HCT116 (cell line): Measurements from ENCODE around the gene HOXB9.

Source experiments
- CTCF ChIP-seq, 3 experiments: fragments of 200-600 bp in 1 of 3; sonication (generic) in 1 of 3; IDR thresholded peaks in 2 of 3; conservative IDR thresholded peaks in 1 of 3; 2 replicates each; pipeline ENCODE4 v1.5.1; 2012 to 2017; ENCODE audit warnings: low read depth in 2 of 3, low read length in 2 of 3, antibody characterized with exemption in 1 of 3, borderline replicate concordance in 1 of 3, control low read depth in 1 of 3, mild to moderate bottlenecking in 1 of 3, mixed read lengths in 1 of 3, mixed run types in 1 of 3, moderate library complexity in 1 of 3; ENCODE audit not compliant: insufficient read depth in 1 of 3
- EZH2 ChIP-seq: fragments of 200-600 bp; sonication (generic); IDR thresholded peaks from 2 replicates; pipeline ENCODE4 v1.6.1; 2017; ENCODE audit warnings: antibody characterized with exemption, mixed run types
- FOSL1 ChIP-seq: IDR thresholded peaks from 2 replicates; pipeline ENCODE4 v1.6.1; 2012; ENCODE audit warnings: low read depth
- MAX ChIP-seq: IDR thresholded peaks from 2 replicates; pipeline ENCODE4 v1.6.1; 2012
- POLR2A ChIP-seq: IDR thresholded peaks from 2 replicates; pipeline ENCODE4 v1.7.0; 2011; ENCODE audit warnings: borderline replicate concordance; ENCODE audit not compliant: insufficient read depth, insufficient read length; ENCODE audit errors: extremely low read depth
- POLR2AphosphoS5 ChIP-seq: IDR thresholded peaks from 2 replicates; pipeline ENCODE4 v1.6.1; 2011; ENCODE audit warnings: mild to moderate bottlenecking, low read depth, low read length, moderate library complexity
- REST ChIP-seq: IDR thresholded peaks from 2 replicates; pipeline ENCODE4 v1.6.1; 2012; ENCODE audit warnings: low read depth
- TCF7L2 ChIP-seq: IDR thresholded peaks from 2 replicates; pipeline ENCODE4 v1.7.0; 2011; ENCODE audit warnings: borderline replicate concordance, inconsistent platforms; ENCODE audit not compliant: insufficient read depth, insufficient read length; ENCODE audit errors: extremely low read depth
- TF ChIP-seq, protein P1 (sequence below): IDR thresholded peaks from 2 replicates; pipeline ENCODE4 v1.6.1; 2011; ENCODE audit warnings: mild to moderate bottlenecking, low read length, moderate library complexity; ENCODE audit not compliant: insufficient replicate concordance; ENCODE audit errors: extremely low read depth

DNA sequence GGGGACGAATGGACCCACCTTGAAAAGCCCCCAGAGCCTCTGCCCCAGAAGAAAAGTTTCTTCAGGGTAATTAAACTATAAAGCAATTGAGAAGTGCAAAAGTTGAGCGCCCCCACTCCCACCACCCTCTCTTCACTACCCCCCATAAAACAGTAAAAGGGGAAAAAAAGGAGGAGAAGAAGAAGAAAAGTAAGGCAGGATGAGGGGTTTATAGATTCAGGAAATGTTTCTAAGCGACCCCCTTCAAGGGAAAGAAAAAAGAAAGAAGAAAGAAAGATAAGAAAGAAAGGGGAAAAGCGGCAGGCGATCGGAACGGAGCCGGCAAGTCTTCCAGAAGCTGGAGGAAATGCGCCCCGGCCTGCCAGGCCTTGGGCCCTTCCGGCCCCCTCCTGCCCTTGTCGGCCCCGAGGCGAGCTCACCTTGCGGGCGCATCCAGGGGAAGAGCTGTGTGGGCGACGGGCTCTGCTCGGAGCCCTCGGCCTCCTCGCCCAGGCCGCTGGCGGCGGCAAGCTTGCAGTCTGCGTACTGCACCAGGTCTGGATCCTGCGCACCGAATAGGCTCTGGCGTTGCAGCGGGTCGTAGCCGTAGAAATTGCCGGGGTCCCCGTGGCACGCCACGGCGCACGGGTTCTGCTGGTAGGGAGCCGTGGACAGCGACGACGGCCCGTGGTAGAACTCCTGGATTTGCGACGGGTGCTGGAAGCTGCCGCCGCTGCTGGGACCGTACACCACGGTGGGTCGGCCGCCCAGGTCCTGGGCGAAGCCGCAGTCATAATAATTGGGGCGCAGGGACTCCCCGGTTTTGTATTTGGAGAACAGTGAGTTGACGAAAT, 12.1 kb downstream of the HOXB9 start:
- no peak for TF ChIP-seq CTCF (IDR thresholded peaks at IDR 0.05 in 2 of 3, conservative IDR thresholded peaks at IDR 0.05 in 1 of 3; ENCODE audit: borderline replicate concordance in 1 of 3, insufficient read depth in 1 of 3, low read depth in 2 of 3, low read length in 2 of 3)
- no peak for TF ChIP-seq POLR2AphosphoS5
- no peak for TF ChIP-seq TCF7L2
- TF ChIP-seq POLR2A: no peak
- no peak for TF ChIP-seq REST
- no peak for TF ChIP-seq MAX
- no peak for TF ChIP-seq EZH2
- TF ChIP-seq FOSL1: no peak
- TF ChIP-seq, protein P1, sequence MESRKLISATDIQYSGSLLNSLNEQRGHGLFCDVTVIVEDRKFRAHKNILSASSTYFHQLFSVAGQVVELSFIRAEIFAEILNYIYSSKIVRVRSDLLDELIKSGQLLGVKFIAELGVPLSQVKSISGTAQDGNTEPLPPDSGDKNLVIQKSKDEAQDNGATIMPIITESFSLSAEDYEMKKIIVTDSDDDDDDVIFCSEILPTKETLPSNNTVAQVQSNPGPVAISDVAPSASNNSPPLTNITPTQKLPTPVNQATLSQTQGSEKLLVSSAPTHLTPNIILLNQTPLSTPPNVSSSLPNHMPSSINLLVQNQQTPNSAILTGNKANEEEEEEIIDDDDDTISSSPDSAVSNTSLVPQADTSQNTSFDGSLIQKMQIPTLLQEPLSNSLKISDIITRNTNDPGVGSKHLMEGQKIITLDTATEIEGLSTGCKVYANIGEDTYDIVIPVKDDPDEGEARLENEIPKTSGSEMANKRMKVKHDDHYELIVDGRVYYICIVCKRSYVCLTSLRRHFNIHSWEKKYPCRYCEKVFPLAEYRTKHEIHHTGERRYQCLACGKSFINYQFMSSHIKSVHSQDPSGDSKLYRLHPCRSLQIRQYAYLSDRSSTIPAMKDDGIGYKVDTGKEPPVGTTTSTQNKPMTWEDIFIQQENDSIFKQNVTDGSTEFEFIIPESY: no peak
